HepG2 (cell line): ENCODE results near the gene MAIP1. TPM values are rescaled to one million over a fixed set of nuclear protein-coding genes. Genes with fewer than 3 reads are reported as not detected.

Source experiments
- ARID3A ChIP-seq: IDR thresholded peaks from 2 replicates; pipeline ENCODE4 v1.6.1; 2012; ENCODE audit warnings: low read depth, low read length, improper control_type of control experiment
- ASH2L ChIP-seq: fragments of 300-600, 200-600 bp; sonication (generic); IDR thresholded peaks from 2 replicates; pipeline ENCODE4 v1.7.0; 2017; ENCODE audit warnings: low read depth, mild to moderate bottlenecking, moderate library complexity, mixed read lengths, low read length; ENCODE audit not compliant: insufficient read length
- CBX5 ChIP-seq: sonication (generic); formaldehyde crosslinking; IDR thresholded peaks from 2 replicates; pipeline ENCODE4 v1.4.0; 2020; ENCODE audit warnings: missing genetic modification reagents, borderline replicate concordance
- DDIT3 ChIP-seq: sonication (generic); formaldehyde crosslinking; IDR thresholded peaks from 2 replicates; pipeline ENCODE4 v1.4.0; 2020; ENCODE audit warnings: mild to moderate bottlenecking, missing genetic modification reagents
- NCOR1 ChIP-seq: fragments of 200-600 bp; sonication (generic); IDR thresholded peaks from 2 replicates; pipeline ENCODE4 v1.7.0; 2017; ENCODE audit warnings: antibody characterized with exemption, low read length, borderline replicate concordance
- NR3C1 ChIP-seq: sonication (generic); formaldehyde crosslinking; IDR thresholded peaks from 2 replicates; pipeline ENCODE4 v1.4.0; 2020; ENCODE audit warnings: missing genetic modification reagents
- SALL2 ChIP-seq: sonication (generic); formaldehyde crosslinking; IDR thresholded peaks from 2 replicates; pipeline ENCODE4 v1.8.1; 2023; ENCODE audit warnings: mild to moderate bottlenecking, missing genetic modification reagents, inconsistent platforms
- SNAPC2 ChIP-seq: sonication (generic); formaldehyde crosslinking; IDR thresholded peaks from 2 replicates; pipeline ENCODE4 v1.8.1; 2022; ENCODE audit warnings: mild to moderate bottlenecking, missing genetic modification reagents
- SP2 ChIP-seq: sonication (generic); formaldehyde crosslinking; IDR thresholded peaks from 2 replicates; pipeline ENCODE4 v1.5.1; 2020; ENCODE audit warnings: mild to moderate bottlenecking, missing genetic modification reagents
- STAT5B ChIP-seq: sonication (generic); formaldehyde crosslinking; IDR thresholded peaks from 2 replicates; pipeline ENCODE4 v1.4.0; 2020; ENCODE audit warnings: missing genetic modification reagents
- YEATS2 ChIP-seq: sonication (generic); formaldehyde crosslinking; IDR thresholded peaks from 2 replicates; pipeline ENCODE4 v1.4.0; 2020; ENCODE audit warnings: missing genetic modification reagents, borderline replicate concordance
- ZFAT ChIP-seq: sonication (generic); formaldehyde crosslinking; conservative IDR thresholded peaks from 2 replicates; pipeline ENCODE4 v1.8.1; 2023; ENCODE audit warnings: missing genetic modification reagents, inconsistent platforms
- ZMYM2 ChIP-seq: sonication (generic); formaldehyde crosslinking; IDR thresholded peaks from 2 replicates; pipeline ENCODE4 v1.8.0; 2022; ENCODE audit warnings: mild to moderate bottlenecking, missing genetic modification reagents
- ZNF138 ChIP-seq: sonication (generic); formaldehyde crosslinking; IDR thresholded peaks from 2 replicates; pipeline ENCODE4 v1.5.0; 2020; ENCODE audit warnings: mild to moderate bottlenecking, low read depth, missing genetic modification reagents
- ZNF143 ChIP-seq: sonication (generic); formaldehyde crosslinking; IDR thresholded peaks from 2 replicates; pipeline ENCODE4 v1.4.0; 2020; ENCODE audit warnings: missing genetic modification reagents
- ZNF224 ChIP-seq: sonication (generic); formaldehyde crosslinking; IDR thresholded peaks from 2 replicates; pipeline ENCODE4 v1.5.0; 2020; ENCODE audit warnings: mild to moderate bottlenecking, missing genetic modification reagents
- ZNF326 ChIP-seq: sonication (generic); formaldehyde crosslinking; IDR thresholded peaks from 2 replicates; pipeline ENCODE4 v1.4.0; 2020; ENCODE audit warnings: missing genetic modification reagents, borderline replicate concordance
- ZNF343 ChIP-seq: sonication (generic); formaldehyde crosslinking; IDR thresholded peaks from 2 replicates; pipeline ENCODE4 v1.4.0; 2020; ENCODE audit warnings: mild to moderate bottlenecking, missing genetic modification reagents
- ZNF503 ChIP-seq: sonication (generic); formaldehyde crosslinking; IDR thresholded peaks from 2 replicates; pipeline ENCODE4 v1.4.0; 2020; ENCODE audit warnings: missing genetic modification reagents
- ZNF547 ChIP-seq: sonication (generic); formaldehyde crosslinking; IDR thresholded peaks from 2 replicates; pipeline ENCODE4 v1.5.1; 2020; ENCODE audit warnings: mild to moderate bottlenecking, missing genetic modification reagents
- ZNF557 ChIP-seq: sonication (generic); formaldehyde crosslinking; IDR thresholded peaks from 2 replicates; pipeline ENCODE4 v1.4.0; 2020; ENCODE audit warnings: missing genetic modification reagents
- ZNF597 ChIP-seq: sonication (generic); formaldehyde crosslinking; IDR thresholded peaks from 2 replicates; pipeline ENCODE4 v1.5.0; 2020; ENCODE audit warnings: missing genetic modification reagents
- ZNF607 ChIP-seq: sonication (generic); formaldehyde crosslinking; IDR thresholded peaks from 2 replicates; pipeline ENCODE4 v1.5.1; 2020; ENCODE audit warnings: missing genetic modification reagents, mild to moderate bottlenecking, borderline replicate concordance
- ZNF629 ChIP-seq: sonication (generic); formaldehyde crosslinking; conservative IDR thresholded peaks from 2 replicates; pipeline ENCODE4 v1.5.0; 2020; ENCODE audit warnings: missing genetic modification reagents
- ZNF724P ChIP-seq: sonication (generic); formaldehyde crosslinking; IDR thresholded peaks from 2 replicates; pipeline ENCODE4 v1.8.0; 2022; ENCODE audit warnings: missing genetic modification reagents, borderline replicate concordance
- ZSCAN30 ChIP-seq: sonication (generic); formaldehyde crosslinking; IDR thresholded peaks from 2 replicates; pipeline ENCODE4 v1.5.0; 2020; ENCODE audit warnings: mild to moderate bottlenecking, missing genetic modification reagents
- polyA plus RNA-seq, 8 experiments: library from polyadenylated mRNA; depleted of rRNA in 3 of 8; stranded (reverse) in 7 of 8; unstranded in 1 of 8; fragments of >200 nt; fragmentation: Illumina TruSeq in 4 of 8; extraction: Trizol in 4 of 8; gene quantifications; 2 replicates each; pipeline versions ENCODE4 v1.2.1 to v1.2.3, GENCODE V29; 2011 to 2016; ENCODE audit warnings: low read depth in 4 of 8, missing spikeins in 1 of 8, mixed read lengths in 1 of 8; ENCODE audit not compliant: insufficient read depth in 1 of 8
- total RNA-seq, 5 experiments: library from RNA; depleted of rRNA; stranded (reverse); fragments of >200 nt; fragmentation: Illumina TruSeq; extraction: Trizol; gene quantifications; 2 replicates each; pipeline ENCODE4 v1.2.3, GENCODE V29; 2016; ENCODE audit warnings: low read depth in 1 of 5

MAIP1 gene
- total and polyA plus RNA-seq, 2 of the 13 experiments (the other 11 are each of a cell fraction or from before 2014, with no cell fraction given) = 22.3 to 72.9 TPM

- TF ChIP-seq ZNF326 (CRISPR knock-in tag) (no peak), STAT5B (CRISPR knock-in tag) (no peak), ZNF557 (CRISPR knock-in tag) (no peak), ZNF547 (CRISPR knock-in tag) (peak; percentile 89), ZMYM2 (CRISPR knock-in tag) (no peak), NCOR1 (peak; percentile 29; the same call in 1 of the 2 replicates), ASH2L (peak; percentile 100), ZNF629 (peak; percentile 28), CBX5 (CRISPR knock-in tag) (peak; percentile 59; the same call in 1 of the 2 replicates), ZFAT (no peak), ZNF597 (CRISPR knock-in tag) (no peak), ZNF607 (CRISPR knock-in tag) (peak; percentile 52; the same call in 1 of the 2 replicates), ZNF143 (peak; percentile 70), NR3C1 (no peak), ZSCAN30 (no peak; the same call in 1 of the 2 replicates), ARID3A (no peak), ZNF224 (peak; percentile 31), SP2 (CRISPR knock-in tag) (no peak), ZNF503 (CRISPR knock-in tag) (no peak; the same call in 1 of the 2 replicates), YEATS2 (CRISPR knock-in tag) (peak; percentile 55; the same call in 1 of the 2 replicates), ZNF343 (CRISPR knock-in tag) (peak; percentile 81; the same call in 1 of the 2 replicates), ZNF138 (CRISPR knock-in tag) (peak; percentile 40; the same call in 1 of the 2 replicates), DDIT3 (CRISPR knock-in tag) (no peak), SNAPC2 (CRISPR knock-in tag) (peak; percentile 92; the same call in 1 of the 2 replicates), SALL2 (CRISPR knock-in tag) (peak; percentile 81), ZNF724P (peak; percentile 83)
Observed at GRCh38 chr2:199911052-199911876, 44.1 kb upstream of the MAIP1 start, which contains the start of gene C2orf69 (continued).
